Nucleus accumbens (tissue), 56 donors: ENCODE results near the gene FASLG.
"Not testable (repeated sequence)": the region's sequence is repeated elsewhere in the genome, so short reads cannot be mapped to it uniquely, and the experiment has no call there.

Experiments used
- DNase-seq, 56 donors: peaks; one replicate each; lab custom pipeline; 2025; lab: John Stamatoyannopoulos, UW

FASLG gene

DNA sequence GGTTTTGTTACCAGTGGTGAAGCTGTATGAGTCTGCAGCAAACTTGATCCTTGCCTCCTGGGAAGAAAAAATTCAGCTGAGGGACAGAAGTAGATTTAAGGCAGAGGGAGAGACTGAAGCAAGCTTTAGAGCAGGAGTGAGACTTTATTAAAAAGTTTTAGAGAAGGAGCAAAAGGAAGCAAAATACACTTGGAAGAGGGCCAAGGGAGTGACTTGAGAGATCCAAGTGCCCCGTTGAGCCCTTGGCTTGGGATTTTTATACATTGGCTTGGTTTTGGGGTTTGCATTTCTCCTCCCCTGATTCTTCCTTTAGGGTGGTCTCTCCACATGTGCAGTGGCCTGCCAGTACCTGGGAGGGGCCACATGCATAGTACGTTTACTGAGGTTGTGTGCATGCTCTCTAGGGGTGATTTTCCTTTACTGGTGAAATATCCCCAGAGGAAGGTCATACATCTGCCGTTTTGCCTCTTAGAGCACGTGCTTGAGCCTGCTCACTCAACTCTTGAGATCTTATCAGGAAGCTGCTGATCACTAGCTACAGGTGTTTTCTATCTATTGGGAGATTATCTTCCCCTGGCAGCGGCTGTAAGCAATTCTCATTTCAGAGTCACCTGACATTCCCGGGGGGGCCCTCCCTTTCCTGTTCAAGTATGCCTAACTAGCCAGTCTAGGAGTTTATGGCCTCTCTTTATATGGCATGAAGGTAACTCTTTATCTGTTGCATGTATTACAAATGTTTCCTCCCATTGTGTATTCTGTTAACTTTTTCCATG lies 20.3 kb downstream of the FASLG start:
- DNase-seq: no peak

GRCh38 chr1:172680244-172680643 lies 21.3 kb downstream of the FASLG start:
- no peak for DNase-seq

DNA sequence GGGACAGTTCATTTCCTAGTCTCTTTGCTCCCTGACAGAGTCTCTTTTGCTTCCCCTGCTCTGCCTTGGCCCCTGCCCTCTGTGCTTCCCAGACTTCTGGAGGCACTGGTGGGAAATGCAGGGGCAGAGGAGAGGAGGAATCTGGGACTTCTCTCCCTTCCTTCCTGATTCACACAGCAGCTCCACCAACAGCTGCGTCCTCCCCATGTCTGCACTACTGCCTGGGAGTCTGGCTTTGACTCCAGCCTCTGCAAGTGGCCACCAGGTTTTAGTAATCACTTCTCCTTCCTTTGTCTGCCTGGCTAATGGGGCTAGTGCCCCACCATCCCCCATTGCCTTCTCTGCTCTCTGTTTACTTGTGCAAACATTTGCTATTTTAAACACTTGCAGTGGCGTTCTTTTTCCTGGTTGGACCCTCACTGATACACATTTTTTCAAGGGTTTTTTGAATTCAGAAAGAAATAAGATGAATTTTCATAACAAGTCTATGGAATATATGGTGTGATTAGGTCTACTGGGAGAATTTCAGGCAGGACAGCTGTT lies 21.9 kb downstream of the FASLG start:
- no peak for DNase-seq

DNA sequence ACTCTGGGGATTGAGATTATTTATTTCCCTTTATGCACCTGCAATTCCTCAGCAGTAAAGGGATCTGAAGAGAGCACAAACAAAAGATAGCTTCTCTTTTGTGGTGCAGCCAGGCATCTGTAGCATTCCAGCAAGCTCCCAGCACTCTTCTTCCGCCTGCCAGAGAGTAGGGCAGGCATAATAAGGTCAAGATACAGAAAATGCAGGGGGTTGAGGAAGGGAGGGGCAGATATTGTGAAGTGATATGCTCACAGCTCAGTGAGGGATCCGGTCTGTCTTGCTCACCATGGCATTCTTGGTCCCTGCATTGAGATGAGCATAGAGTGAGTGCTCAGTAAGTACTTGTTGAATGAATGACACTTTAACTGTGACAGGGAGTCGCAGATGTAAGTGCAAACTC lies 23.9 kb downstream of the FASLG start:
- no peak for DNase-seq

DNA sequence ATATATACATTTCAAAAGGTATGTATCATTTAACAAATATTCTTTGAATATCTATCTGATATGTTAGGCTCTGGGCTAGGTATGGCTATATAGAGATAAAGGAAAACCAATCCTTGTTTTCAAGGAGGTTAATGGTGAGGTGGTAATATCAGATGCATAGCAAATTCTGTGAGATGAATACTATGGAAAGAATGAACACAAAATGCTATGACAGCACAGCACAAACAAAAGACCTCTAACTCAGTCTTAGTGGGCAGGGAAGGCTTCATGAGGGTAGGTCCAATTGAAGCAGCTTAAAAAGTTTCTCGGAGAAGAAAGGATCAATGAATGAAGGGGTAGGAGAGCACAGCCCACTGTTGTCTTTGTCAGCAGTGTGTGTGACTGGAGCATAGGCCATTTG lies 27.2 kb downstream of the FASLG start:
- no peak for DNase-seq

- not testable (repeated sequence) for DNase-seq
These were observed 29.7 kb downstream of the FASLG start for GRCh38 chr1:172688428-172689085.

GRCh38 chr1:172690925-172691324 lies 32.0 kb downstream of the FASLG start:
- DNase-seq: not testable (repeated sequence)

- DNase-seq: no peak
These were observed 38.7 kb downstream of the FASLG start for GRCh38 chr1:172697534-172698002.

DNA sequence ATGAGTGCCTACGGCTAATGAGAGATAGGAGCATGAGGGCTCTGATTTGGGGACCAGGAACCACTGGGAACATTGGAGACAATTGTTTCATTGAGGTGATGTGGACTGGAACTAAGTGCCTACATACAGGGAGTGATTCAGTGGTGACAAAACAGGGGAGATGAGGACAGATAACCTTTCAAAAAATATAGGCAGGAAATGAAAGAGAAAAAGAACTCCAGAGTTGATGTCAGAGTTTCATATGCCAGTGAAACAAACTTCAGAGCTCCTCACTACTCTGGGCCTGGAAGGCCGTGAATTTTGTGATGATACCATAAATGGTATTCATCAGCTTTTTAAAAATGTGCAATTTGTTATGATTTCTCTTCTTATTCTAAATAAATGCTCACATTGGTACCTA lies 39.3 kb downstream of the FASLG start:
- no peak for DNase-seq

DNA sequence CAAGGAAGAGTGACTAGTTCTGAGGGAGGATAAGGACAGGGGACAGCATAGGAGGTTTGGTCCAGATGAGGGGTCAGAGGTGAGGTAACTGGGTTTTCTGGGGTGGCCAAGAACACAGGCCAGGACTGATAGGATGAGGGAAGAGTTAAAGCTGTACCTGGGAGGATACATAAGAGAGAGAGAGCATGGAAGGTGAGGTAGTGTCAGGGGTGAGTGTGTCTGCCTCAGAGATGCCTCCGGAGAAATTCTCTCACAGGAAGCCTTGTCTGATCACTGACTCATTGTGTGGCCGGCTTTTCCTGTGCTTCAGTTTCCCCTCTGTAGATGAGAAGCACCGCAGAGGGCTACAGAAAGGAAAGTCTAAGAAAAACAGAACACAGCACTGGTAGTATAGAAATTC lies 40.2 kb downstream of the FASLG start:
- no peak for DNase-seq

- DNase-seq: no peak
These were observed 40.9 kb downstream of the FASLG start for GRCh38 chr1:172699695-172700227.

DNA sequence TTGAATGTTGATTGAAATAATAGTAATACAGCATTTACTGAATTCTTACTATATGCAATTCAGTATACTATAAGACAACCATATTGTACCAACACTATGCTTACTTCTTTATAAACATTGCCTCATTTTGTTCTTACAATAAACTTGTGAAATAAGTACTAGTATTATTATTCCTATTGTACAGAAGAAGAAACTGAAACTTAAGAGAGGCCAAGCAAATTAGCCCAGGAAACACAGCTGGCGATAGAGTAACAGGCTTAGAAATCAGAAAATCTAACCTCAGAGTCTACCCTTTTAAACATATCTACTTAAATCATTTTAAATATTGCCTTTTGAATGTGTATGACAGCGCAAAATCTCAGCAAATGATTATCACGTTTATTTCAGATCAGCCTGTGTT lies 41.7 kb downstream of the FASLG start:
- DNase-seq: no peak

GRCh38 chr1:172704001-172704400 lies 45.1 kb downstream of the FASLG start:
- DNase-seq: no peak

- no peak for DNase-seq
These were observed 45.7 kb downstream of the FASLG start for GRCh38 chr1:172704420-172705210.

- DNase-seq: no peak
These were observed 49.5 kb downstream of the FASLG start for GRCh38 chr1:172708452-172708851.

DNA sequence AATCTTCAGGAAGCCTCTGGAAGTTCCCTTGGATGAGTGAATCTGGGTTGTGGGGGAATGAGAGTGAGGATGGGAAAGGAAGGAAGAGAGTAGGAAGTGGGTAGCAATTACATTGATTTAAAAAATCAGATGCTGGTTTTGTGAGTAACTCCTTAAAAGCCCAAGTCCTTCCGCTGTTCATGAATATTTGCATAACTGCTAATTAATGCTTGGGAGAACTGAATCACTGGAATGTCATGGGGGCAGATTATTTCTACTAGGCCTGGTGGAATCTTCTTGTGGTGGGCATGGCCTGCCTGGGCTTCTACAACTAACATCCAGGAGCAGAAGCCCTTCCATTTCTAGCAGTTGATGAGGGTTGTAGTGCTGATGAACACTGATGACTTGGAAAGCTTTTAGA lies 52.7 kb downstream of the FASLG start:
- DNase-seq: no peak

- DNase-seq: no peak
These were observed 54.6 kb downstream of the FASLG start for GRCh38 chr1:172713466-172713865.
